A673 (cell line): ENCODE results near the gene FBN3. TPM values are rescaled to one million over a fixed set of nuclear protein-coding genes. Genes with fewer than 3 reads are reported as not detected.

Experiments
- BruUV-seq: library from RNA; stranded (reverse); fragments of 400-500 nt; replicated peaks from 2 replicates; lab custom pipeline; 2021; lab: Mats Ljungman, UMichigan
- CTCF ChIA-PET: fragments of 300-600 bp; sonication (Branson Sonifier 250); formaldehyde crosslinking; loops from one replicate; lab custom pipeline; 2022; ENCODE audit warnings: antibody characterized with exemption; lab: Charles Lee
- POLR2A ChIA-PET: fragments of 300-600 bp; sonication (Branson Sonifier 250); formaldehyde crosslinking; loops from one replicate; lab custom pipeline; 2022; ENCODE audit warnings: antibody characterized with exemption; ENCODE audit not compliant: low non-redundant PET; lab: Charles Lee
- DNase-seq: peaks from one replicate; pipeline ENCODE4 v3.0.0-alpha.2; 2015; ENCODE audit warnings: low spot score
- H3K27ac ChIP-seq: fragments of 200-600 bp; sonication (generic); 2 replicates; pipeline ENCODE4 v1.5.1; 2016; ENCODE audit warnings: mixed run types, low read depth, mild to moderate bottlenecking, mixed read lengths, antibody characterized with exemption, low read length; ENCODE audit not compliant: poor library complexity, severe bottlenecking
- H3K27me3 ChIP-seq: fragments of 200-600 bp; sonication (generic); replicated peaks from 2 replicates; pipeline ENCODE4 v1.6.1; 2017; ENCODE audit warnings: mixed run types, low read depth, mild to moderate bottlenecking, mixed read lengths, antibody characterized with exemption, low read length; ENCODE audit not compliant: insufficient read depth, poor library complexity
- H3K36me3 ChIP-seq: fragments of 200-600 bp; sonication (generic); 2 replicates; pipeline ENCODE4 v1.6.1; 2016; ENCODE audit warnings: mixed run types, mild to moderate bottlenecking, mixed read lengths, antibody characterized with exemption, low read length; ENCODE audit not compliant: insufficient read depth, poor library complexity, severe bottlenecking
- H3K4me1 ChIP-seq: fragments of 200-600 bp; sonication (generic); 2 replicates; pipeline ENCODE4 v1.6.1; 2017; ENCODE audit warnings: mixed run types, mild to moderate bottlenecking, mixed read lengths, antibody characterized with exemption, low read length; ENCODE audit not compliant: insufficient read depth, poor library complexity, severe bottlenecking
- H3K4me3 ChIP-seq: fragments of 200-600 bp; sonication (generic); 2 replicates; pipeline ENCODE4 v1.5.1; 2016; ENCODE audit warnings: low read depth, mixed run types, mild to moderate bottlenecking, mixed read lengths, low read length; ENCODE audit not compliant: poor library complexity, severe bottlenecking
- H3K9me3 ChIP-seq: fragments of 200-600 bp; sonication (generic); 2 replicates; pipeline ENCODE4 v1.6.1; 2016; ENCODE audit warnings: mixed run types, low read depth, mild to moderate bottlenecking, mixed read lengths, antibody characterized with exemption, low read length; ENCODE audit not compliant: poor library complexity, severe bottlenecking
- CTCF ChIP-seq: fragments of 300-800, 200-600 bp; sonication (generic); conservative IDR thresholded peaks from 2 replicates; pipeline ENCODE4 v1.5.1; 2017; ENCODE audit warnings: low read depth, mild to moderate bottlenecking, antibody characterized with exemption, low read length, moderate library complexity, mixed read lengths
- EZH2 ChIP-seq: fragments of 200-600 bp; sonication (generic); IDR thresholded peaks from 2 replicates; pipeline ENCODE4 v1.6.1; 2017; ENCODE audit warnings: borderline replicate concordance, low read depth, mild to moderate bottlenecking, mixed read lengths, antibody characterized with exemption, low read length; ENCODE audit not compliant: poor library complexity, severe bottlenecking
- intact Hi-C: fragments of 100-400 bp; cut with micrococcal nuclease; formaldehyde crosslinking; loops from one replicate; pipeline ENCODE4 v1.10.0; 2022; ENCODE audit not compliant: unreplicated experiment
- total RNA-seq: library from RNA; stranded (reverse); gene quantifications from 2 replicates; pipeline ENCODE4 v1.2.3, GENCODE V29; 2021

Gene FBN3
- total RNA-seq, 1 experiment from 2014 or later: 0.06 TPM

DNA sequence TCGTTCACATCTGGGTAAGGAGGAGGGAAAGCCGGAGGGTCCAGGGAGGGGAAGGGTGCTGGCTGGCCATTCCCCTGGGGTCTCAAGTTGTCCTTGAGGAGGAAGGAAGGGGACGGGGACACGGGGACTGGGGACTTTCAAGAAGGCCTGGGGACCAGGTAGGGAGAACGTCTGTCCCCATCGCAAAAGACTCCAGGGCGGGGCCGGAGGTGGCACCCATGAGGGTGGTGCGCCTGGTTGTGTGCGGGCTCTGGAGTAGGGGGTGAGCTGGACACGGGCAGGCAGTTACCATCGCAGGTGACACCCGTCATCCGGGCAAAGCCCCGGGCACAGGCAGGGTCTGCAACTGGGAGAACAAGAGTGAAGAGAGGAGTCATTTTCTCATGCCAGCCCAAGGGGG is 23.4 kb downstream of the FBN3 start:
- POLR2A ChIA-PET: no interaction called here
- no peak for DNase-seq
- Histone ChIP-seq H3K9me3 (no peaks in the 10 kb centered on the region), H3K36me3 (no peaks in the 10 kb centered on the region), H3K4me1 (no peaks in the 10 kb centered on the region), H3K27ac (no peak overlapping the region), H3K27me3 (no peaks in the 10 kb centered on the region), H3K4me3 (no peak overlapping the region)
- CTCF ChIA-PET: no interaction called here
- intact Hi-C loops: no loop called here
- no TSS peak for BruUV-seq
- TF ChIP-seq EZH2: no peak
- TF ChIP-seq CTCF: no peak

- no peaks in the 10 kb centered on the region for H3K36me3 ChIP-seq
- no peaks in the 10 kb centered on the region for H3K9me3 ChIP-seq
- no peak for DNase-seq
- no TSS peak for BruUV-seq
- H3K27ac ChIP-seq: no peak overlapping the region
- H3K4me1 ChIP-seq: no peaks in the 10 kb centered on the region
- intact Hi-C loops: no loop called here
- H3K27me3 ChIP-seq: no peaks in the 10 kb centered on the region
- POLR2A ChIA-PET: interaction anchor here (0.9 kb wide), 1 partner anchor 203 kb away, joined by 4 read pairs; the partner anchor contains the start of gene SNAPC2
- TF ChIP-seq CTCF (no peak), EZH2 (no peak)
- CTCF ChIA-PET: no interaction called here
- no peak overlapping the region for H3K4me3 ChIP-seq
These were observed 25.7 kb downstream of the FBN3 start for GRCh38 chr19:8123683-8124082.

DNA sequence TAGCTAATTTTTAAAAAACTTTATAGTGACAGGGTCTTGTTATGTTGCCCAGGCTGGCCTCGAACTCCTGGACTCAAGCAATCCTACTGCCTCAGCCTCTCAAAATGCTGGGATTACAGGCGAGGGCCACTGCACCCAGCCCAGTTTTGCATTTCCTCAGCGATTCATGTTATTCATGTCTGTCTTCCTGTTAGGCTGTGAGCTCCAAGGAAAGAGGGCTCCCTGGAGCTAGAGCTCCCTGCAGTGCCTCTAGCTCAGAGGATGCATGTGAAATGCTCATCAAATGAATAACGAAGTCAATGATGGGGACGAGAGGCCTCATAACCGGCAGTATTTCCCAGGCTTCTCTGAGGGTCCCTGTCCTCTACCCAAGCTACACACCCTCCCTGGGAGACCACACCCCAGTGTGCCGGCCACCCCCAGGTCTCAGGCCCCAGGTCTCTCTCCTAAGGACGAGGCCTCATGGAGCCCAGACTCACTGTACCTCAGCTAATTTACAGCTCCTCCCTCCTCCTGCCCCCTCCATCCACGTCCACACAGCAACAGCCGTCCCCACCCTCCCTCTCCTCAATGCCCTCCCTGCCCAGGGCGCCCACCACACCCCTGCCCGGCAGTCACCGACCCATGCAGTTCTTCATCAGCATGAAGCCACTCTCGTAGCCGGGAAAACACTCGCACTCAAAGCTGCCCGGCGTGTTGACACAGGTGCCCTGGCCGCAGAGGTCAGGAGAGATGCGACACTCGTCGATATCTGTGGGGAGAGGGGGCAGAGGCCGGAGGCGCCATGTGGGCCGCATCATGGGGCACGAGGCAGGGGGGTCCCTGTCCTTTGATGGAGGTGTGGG is 28.5 kb downstream of the FBN3 start:
- no peaks in the 10 kb centered on the region for H3K27me3 ChIP-seq
- no peak overlapping the region for H3K27ac ChIP-seq
- no peaks in the 10 kb centered on the region for H3K36me3 ChIP-seq
- TF ChIP-seq EZH2 (no peak), CTCF (no peak)
- H3K4me3 ChIP-seq: no peak overlapping the region
- POLR2A ChIA-PET: interaction anchor here (0.6 kb wide), 1 partner anchor 59 kb away, joined by 4 read pairs; no protein-coding TSS in a partner anchor
- no peaks in the 10 kb centered on the region for H3K9me3 ChIP-seq
- BruUV-seq: no TSS peak
- H3K4me1 ChIP-seq: no peaks in the 10 kb centered on the region
- DNase-seq: no peak
- CTCF ChIA-PET: no interaction called here
- intact Hi-C loops: no loop called here
